Measurements from ENCODE around the gene COL5A1.

DNA sequence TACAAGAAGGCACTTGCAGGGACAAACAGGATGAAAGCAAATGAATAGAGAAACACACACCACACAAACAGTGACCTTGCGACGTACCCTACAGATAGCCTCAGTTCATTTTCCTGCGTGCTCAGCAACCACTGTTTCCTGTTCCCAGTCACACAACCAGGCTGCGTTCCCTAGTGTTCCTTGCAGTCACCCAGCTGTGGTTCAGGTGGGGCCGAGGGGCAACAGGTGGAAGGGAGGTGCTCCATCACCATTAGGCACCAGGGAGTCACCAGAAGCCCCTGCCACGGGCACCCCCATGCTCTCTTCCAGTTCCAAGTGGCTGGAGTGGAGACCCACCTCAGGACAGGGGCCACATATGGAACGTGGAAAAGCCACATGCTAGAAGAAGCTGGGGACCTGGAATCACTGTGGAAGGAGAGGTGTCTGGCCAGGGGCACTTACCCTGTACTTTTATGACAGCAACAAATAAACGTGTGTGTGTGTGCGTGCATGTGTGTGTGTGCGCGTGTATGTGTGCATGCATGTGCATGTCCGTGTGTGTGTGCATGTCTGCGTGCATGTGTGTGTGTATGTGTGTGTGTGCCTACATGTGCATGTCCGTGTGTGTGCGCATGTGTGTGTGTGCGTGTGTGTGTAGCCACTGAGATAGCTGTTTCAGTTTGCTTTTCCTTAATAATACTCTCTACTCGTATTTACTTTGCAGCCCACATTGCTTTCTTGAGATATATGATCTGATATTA, 220.2 kb downstream of the COL5A1 start:
- TF ChIP-seq ZNF274 (IDR thresholded peaks at IDR 0.05; ENCODE audit: low read depth, low read length) (no peak), YY1 (IDR thresholded peaks at IDR 0.05; ENCODE audit: insufficient read depth, insufficient read length) (no peak)
